SK-N-SH treated with all-trans-retinoic acid at 6 μM for 48 hours (cell line): ENCODE data around the gene PCID2.

Source experiments
- ATAC-seq: fragments of 200-7000 bp; cut with Tn5 transposase; 3 replicates; pipeline ENCODE4 v1.9.1; 2020; ENCODE audit warnings: mild to moderate bottlenecking, moderate library complexity
- BACH2 ChIP-seq: fragments of 250-450 bp; sonication (Bioruptor Pico); IDR thresholded peaks from 2 replicates; pipeline ENCODE4 v1.9.0; 2021; ENCODE audit warnings: mild to moderate bottlenecking, borderline replicate concordance
- CSDC2 ChIP-seq: fragments of 250-450 bp; sonication (Bioruptor Pico); IDR thresholded peaks from 2 replicates; pipeline ENCODE4 v1.5.0; 2020; ENCODE audit warnings: mild to moderate bottlenecking, moderate library complexity
- ESRRG ChIP-seq: fragments of 250-450 bp; sonication (Bioruptor Pico); IDR thresholded peaks from 2 replicates; pipeline ENCODE4 v1.6.1; 2021; ENCODE audit warnings: mild to moderate bottlenecking
- GLIS3 ChIP-seq: fragments of 250-450 bp; sonication (Bioruptor Pico); IDR thresholded peaks from 2 replicates; pipeline ENCODE4 v1.5.0; 2020; ENCODE audit warnings: mild to moderate bottlenecking, moderate library complexity
- ISL1 ChIP-seq: fragments of 250-450 bp; sonication (Bioruptor Pico); IDR thresholded peaks from 2 replicates; pipeline ENCODE4 v2.1.2; 2022; ENCODE audit warnings: mild to moderate bottlenecking, moderate library complexity
- OSR1 ChIP-seq: fragments of 250-450 bp; sonication (Bioruptor Pico); IDR thresholded peaks from 2 replicates; pipeline ENCODE4 v1.8.0; 2022; ENCODE audit warnings: moderate library complexity, mild to moderate bottlenecking, inconsistent platforms
- PPARA ChIP-seq: fragments of 250-450 bp; sonication (Bioruptor Pico); IDR thresholded peaks from 2 replicates; pipeline ENCODE4 v1.5.0; 2020; ENCODE audit warnings: mild to moderate bottlenecking, borderline replicate concordance
- RARB ChIP-seq: fragments of 250-450 bp; sonication (Bioruptor Pico); IDR thresholded peaks from 2 replicates; pipeline ENCODE4 v1.8.0; 2021; ENCODE audit warnings: mild to moderate bottlenecking, moderate library complexity
- SNAI2 ChIP-seq: fragments of 250-450 bp; sonication (Bioruptor Pico); IDR thresholded peaks from 2 replicates; pipeline ENCODE4 v1.5.0; 2020; ENCODE audit warnings: mild to moderate bottlenecking, moderate library complexity
- TCF4 ChIP-seq: fragments of 250-450 bp; sonication (Bioruptor Pico); IDR thresholded peaks from 2 replicates; pipeline ENCODE4 v1.8.0; 2021; ENCODE audit warnings: mild to moderate bottlenecking, moderate library complexity, borderline replicate concordance
- TOX ChIP-seq: fragments of 250-450 bp; sonication (Bioruptor Pico); IDR thresholded peaks from 2 replicates; pipeline ENCODE4 v1.8.0; 2021; ENCODE audit warnings: mild to moderate bottlenecking, moderate library complexity, borderline replicate concordance
- ZC3H10 ChIP-seq: fragments of 250-450 bp; sonication (Bioruptor Pico); IDR thresholded peaks from 2 replicates; pipeline ENCODE4 v1.5.1; 2021; ENCODE audit warnings: mild to moderate bottlenecking, moderate library complexity
- ZFP3 ChIP-seq: fragments of 250-450 bp; sonication (Bioruptor Pico); IDR thresholded peaks from 2 replicates; pipeline ENCODE4 v1.5.0; 2020; ENCODE audit warnings: mild to moderate bottlenecking, moderate library complexity
- ZFP30 ChIP-seq: fragments of 450-650 bp; formaldehyde crosslinking; IDR thresholded peaks from 2 replicates; pipeline ENCODE4 v1.5.0; 2022; ENCODE audit warnings: mild to moderate bottlenecking, moderate library complexity
- ZNF565 ChIP-seq: fragments of 450-650 bp; formaldehyde crosslinking; conservative IDR thresholded peaks from 2 replicates; pipeline ENCODE4 v1.5.0; 2020; ENCODE audit warnings: low read depth, mild to moderate bottlenecking, moderate library complexity
- ZNF70 ChIP-seq: fragments of 450-650 bp; formaldehyde crosslinking; IDR thresholded peaks from 2 replicates; pipeline ENCODE4 v1.5.0; 2020; ENCODE audit warnings: mild to moderate bottlenecking, moderate library complexity
- ZNF8 ChIP-seq: fragments of 450-650 bp; formaldehyde crosslinking; IDR thresholded peaks from 2 replicates; pipeline ENCODE4 v1.5.0; 2020; ENCODE audit warnings: mild to moderate bottlenecking, moderate library complexity
- TF ChIP-seq, protein P1 (sequence below): fragments of 250-450 bp; sonication (Bioruptor Pico); IDR thresholded peaks from 2 replicates; pipeline ENCODE4 v1.5.1; 2020; ENCODE audit warnings: low read depth, mild to moderate bottlenecking, moderate library complexity
- TF ChIP-seq, protein P2 (sequence below): fragments of 250-450 bp; sonication (Bioruptor Pico); IDR thresholded peaks from 2 replicates; pipeline ENCODE4 v1.8.0; 2020; ENCODE audit warnings: mild to moderate bottlenecking, moderate library complexity, borderline replicate concordance
- TF ChIP-seq, protein P3 (sequence below): fragments of 250-450 bp; sonication (Bioruptor Pico); IDR thresholded peaks from 2 replicates; pipeline ENCODE4 v1.8.0; 2021; ENCODE audit warnings: low read depth, mild to moderate bottlenecking, moderate library complexity, borderline replicate concordance
- TF ChIP-seq, protein P4 (sequence below): fragments of 250-450 bp; sonication (Bioruptor Pico); IDR thresholded peaks from 2 replicates; pipeline ENCODE4 v1.5.0; 2020; ENCODE audit warnings: mild to moderate bottlenecking, moderate library complexity

Gene PCID2

DNA sequence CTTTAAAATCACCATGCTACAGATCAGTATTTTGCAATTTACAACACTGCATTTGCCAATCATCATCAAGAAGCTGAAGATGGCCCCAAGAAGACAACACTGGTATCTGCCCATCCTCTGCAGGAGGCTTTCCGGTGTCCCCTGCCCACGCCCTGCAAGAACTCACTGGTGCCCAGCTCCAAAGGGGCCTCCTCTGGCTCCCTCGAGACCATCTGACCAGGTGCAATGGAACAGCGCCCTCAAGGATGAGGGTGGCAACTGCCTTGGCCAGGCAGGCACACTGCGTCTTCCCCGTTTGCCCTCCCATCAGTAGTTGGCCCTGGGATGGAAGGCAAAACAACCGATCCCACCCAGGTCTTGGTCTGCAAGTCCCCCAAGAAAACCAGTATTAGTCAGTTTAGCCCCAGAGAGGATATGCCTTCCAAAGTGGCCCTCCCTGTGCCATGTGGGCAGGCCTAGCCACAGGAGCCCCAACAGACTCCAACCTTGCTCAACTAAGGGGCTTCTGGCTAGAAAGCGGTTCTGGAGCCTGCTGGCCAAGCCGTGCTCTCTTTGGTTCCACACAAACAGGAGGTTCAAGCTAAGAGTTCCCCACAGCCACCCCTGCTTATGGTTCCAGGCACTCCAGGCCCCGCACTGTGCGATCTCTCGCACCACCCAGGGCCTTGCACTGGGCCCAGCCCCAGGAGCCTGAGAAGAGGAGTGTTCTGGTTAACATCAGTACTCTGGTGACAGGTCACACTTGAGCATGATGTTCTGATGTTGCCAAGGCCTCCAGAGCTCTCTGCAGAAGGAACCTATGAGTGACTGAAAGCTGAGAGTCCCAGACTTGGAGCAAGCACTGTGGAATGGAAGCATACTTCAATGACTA, 4.7 kb downstream of the PCID2 start:
- ATAC-seq: no peak
- TF ChIP-seq GLIS3 (CRISPR knock-in tag) (no peak), ISL1 (no peak), ZNF8 (CRISPR knock-in tag) (no peak), RARB (no peak), BACH2 (CRISPR knock-in tag) (no peak), ZC3H10 (no peak)
- TF ChIP-seq, protein P1, sequence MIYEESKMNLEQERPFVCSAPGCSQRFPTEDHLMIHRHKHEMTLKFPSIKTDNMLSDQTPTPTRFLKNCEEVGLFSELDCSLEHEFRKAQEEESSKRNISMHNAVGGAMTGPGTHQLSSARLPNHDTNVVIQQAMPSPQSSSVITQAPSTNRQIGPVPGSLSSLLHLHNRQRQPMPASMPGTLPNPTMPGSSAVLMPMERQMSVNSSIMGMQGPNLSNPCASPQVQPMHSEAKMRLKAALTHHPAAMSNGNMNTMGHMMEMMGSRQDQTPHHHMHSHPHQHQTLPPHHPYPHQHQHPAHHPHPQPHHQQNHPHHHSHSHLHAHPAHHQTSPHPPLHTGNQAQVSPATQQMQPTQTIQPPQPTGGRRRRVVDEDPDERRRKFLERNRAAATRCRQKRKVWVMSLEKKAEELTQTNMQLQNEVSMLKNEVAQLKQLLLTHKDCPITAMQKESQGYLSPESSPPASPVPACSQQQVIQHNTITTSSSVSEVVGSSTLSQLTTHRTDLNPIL (CRISPR knock-in tag): no peak
- TF ChIP-seq, protein P2, sequence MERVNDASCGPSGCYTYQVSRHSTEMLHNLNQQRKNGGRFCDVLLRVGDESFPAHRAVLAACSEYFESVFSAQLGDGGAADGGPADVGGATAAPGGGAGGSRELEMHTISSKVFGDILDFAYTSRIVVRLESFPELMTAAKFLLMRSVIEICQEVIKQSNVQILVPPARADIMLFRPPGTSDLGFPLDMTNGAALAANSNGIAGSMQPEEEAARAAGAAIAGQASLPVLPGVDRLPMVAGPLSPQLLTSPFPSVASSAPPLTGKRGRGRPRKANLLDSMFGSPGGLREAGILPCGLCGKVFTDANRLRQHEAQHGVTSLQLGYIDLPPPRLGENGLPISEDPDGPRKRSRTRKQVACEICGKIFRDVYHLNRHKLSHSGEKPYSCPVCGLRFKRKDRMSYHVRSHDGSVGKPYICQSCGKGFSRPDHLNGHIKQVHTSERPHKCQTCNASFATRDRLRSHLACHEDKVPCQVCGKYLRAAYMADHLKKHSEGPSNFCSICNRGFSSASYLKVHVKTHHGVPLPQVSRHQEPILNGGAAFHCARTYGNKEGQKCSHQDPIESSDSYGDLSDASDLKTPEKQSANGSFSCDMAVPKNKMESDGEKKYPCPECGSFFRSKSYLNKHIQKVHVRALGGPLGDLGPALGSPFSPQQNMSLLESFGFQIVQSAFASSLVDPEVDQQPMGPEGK (CRISPR knock-in tag): no peak

DNA sequence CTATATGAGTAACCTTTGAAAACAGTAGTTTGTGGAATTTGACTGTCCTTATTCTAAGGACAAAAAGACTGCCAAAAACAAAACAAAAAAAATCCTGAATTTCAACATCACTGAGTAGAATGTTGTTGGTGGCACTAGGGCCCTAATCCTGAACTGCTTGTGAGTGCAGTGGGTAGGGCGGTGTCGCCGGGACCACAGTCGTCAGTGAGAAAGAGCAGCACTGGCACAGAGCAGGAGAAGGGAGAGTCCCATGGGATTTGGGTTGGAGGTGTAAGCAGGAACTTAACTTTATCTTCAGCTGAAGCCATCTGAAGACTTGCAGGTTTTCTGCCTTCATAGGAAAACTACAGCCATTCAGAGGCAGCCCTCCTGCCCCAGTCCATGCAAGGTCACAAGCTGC, 5.6 kb downstream of the PCID2 start:
- TF ChIP-seq TOX: no peak
- ATAC-seq: no peak

DNA sequence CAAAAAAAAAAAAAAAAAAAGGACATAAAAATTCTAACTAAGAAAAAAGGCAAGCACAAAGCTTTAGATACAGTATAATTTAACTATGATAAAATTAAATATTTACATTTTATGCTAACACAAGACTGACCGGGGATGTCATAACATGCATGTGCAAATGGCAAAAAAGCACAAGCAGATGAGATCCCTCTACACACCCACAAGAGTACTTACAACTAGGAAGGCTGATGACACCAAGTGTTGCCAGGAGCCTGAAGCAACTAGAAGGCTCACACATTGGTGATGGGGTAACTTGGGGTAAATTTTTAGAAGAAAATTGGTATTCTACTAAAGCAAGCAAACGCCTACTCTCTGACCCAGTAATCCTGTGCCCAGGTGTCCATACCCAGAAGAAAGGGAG, 6.7 kb downstream of the PCID2 start:
- no peak for ATAC-seq
- TF ChIP-seq SNAI2 (CRISPR knock-in tag) (no peak), BACH2 (CRISPR knock-in tag) (no peak), TOX (no peak), ISL1 (no peak), ZC3H10 (no peak), ZNF8 (CRISPR knock-in tag) (no peak), ESRRG (CRISPR knock-in tag) (no peak), CSDC2 (CRISPR knock-in tag) (no peak), ZFP30 (CRISPR knock-in tag) (no peak), RARB (no peak), PPARA (CRISPR knock-in tag) (no peak), OSR1 (CRISPR knock-in tag) (no peak), TCF4 (CRISPR knock-in tag) (no peak), ZNF565 (no peak), ZNF70 (CRISPR knock-in tag) (no peak), ZFP3 (CRISPR knock-in tag) (no peak)
- TF ChIP-seq, protein P2 (CRISPR knock-in tag): no peak
- TF ChIP-seq, protein P3, sequence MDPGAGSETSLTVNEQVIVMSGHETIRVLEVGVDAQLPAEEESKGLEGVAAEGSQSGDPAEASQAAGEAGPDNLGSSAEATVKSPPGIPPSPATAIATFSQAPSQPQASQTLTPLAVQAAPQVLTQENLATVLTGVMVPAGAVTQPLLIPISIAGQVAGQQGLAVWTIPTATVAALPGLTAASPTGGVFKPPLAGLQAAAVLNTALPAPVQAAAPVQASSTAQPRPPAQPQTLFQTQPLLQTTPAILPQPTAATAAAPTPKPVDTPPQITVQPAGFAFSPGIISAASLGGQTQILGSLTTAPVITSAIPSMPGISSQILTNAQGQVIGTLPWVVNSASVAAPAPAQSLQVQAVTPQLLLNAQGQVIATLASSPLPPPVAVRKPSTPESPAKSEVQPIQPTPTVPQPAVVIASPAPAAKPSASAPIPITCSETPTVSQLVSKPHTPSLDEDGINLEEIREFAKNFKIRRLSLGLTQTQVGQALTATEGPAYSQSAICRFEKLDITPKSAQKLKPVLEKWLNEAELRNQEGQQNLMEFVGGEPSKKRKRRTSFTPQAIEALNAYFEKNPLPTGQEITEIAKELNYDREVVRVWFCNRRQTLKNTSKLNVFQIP: no peak
- TF ChIP-seq, protein P1 (CRISPR knock-in tag): no peak
- TF ChIP-seq, protein P4, sequence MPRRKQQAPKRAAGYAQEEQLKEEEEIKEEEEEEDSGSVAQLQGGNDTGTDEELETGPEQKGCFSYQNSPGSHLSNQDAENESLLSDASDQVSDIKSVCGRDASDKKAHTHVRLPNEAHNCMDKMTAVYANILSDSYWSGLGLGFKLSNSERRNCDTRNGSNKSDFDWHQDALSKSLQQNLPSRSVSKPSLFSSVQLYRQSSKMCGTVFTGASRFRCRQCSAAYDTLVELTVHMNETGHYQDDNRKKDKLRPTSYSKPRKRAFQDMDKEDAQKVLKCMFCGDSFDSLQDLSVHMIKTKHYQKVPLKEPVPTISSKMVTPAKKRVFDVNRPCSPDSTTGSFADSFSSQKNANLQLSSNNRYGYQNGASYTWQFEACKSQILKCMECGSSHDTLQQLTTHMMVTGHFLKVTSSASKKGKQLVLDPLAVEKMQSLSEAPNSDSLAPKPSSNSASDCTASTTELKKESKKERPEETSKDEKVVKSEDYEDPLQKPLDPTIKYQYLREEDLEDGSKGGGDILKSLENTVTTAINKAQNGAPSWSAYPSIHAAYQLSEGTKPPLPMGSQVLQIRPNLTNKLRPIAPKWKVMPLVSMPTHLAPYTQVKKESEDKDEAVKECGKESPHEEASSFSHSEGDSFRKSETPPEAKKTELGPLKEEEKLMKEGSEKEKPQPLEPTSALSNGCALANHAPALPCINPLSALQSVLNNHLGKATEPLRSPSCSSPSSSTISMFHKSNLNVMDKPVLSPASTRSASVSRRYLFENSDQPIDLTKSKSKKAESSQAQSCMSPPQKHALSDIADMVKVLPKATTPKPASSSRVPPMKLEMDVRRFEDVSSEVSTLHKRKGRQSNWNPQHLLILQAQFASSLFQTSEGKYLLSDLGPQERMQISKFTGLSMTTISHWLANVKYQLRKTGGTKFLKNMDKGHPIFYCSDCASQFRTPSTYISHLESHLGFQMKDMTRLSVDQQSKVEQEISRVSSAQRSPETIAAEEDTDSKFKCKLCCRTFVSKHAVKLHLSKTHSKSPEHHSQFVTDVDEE: no peak
